ENCODE measurements around the gene ERICH2.

ERICH2 gene

DNA sequence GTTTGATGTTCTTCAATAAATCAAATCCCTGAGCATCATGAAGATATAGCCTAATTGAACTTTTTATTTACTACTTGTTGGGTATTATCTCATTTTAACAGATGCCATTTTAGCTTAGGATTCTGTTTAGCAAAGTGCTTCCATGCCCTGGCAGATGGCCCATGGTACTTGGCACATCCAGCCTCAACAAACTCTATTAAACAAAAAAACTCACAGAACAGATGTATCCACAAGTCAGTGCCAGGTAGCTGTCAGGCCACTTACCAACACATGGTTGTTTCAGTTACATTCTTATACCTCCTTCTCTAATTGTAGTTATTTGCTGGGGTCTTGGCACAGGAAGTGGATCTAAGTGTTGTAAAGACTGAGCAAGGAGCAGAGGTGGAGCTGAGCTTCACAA, 76.1 kb downstream of the ERICH2 start:
- DNase-seq, result no peak

- DNase-seq, result no peak
Measured at GRCh38 chr2:170847716-170848115, 77.5 kb downstream of the ERICH2 start.

All from kidney glomerular epithelial cell (primary cell).